Small intestine (tissue), 7 donors: ENCODE results near the gene INAFM2. TPM values are rescaled to one million over a fixed set of nuclear protein-coding genes. Genes with fewer than 3 reads are reported as not detected.

Experiments used
- DNase-seq, 2 donors: peaks; one replicate each; pipeline versions ENCODE4 v3.0.0 to v3.0.0-alpha.2; 2013
- FAIRE-seq: peaks from 2 replicates; lab custom pipeline; 2012; peaks lifted over from hg19 to GRCh38; lab: Jason Lieb, UNC
- H3K27ac ChIP-seq, 3 donors: one replicate each; pipeline ENCODE4 v1.5.1; 2013; ENCODE audit warnings: low read length in 2 of 3, mild to moderate bottlenecking in 2 of 3, control low read depth in 1 of 3, inconsistent platforms in 1 of 3, low read depth in 1 of 3, moderate library complexity in 1 of 3
- H3K27me3 ChIP-seq, 3 donors: one replicate each; pipeline ENCODE4 v1.6.1; 2013; ENCODE audit warnings: low read length in 3 of 3, inconsistent platforms in 1 of 3; ENCODE audit not compliant: control insufficient read depth in 3 of 3, insufficient read depth in 3 of 3
- H3K36me3 ChIP-seq, 3 donors: one replicate each; pipeline ENCODE4 v1.6.1; 2013; ENCODE audit warnings: low read length in 3 of 3, inconsistent platforms in 1 of 3, low read depth in 1 of 3, mild to moderate bottlenecking in 1 of 3, moderate library complexity in 1 of 3; ENCODE audit not compliant: control insufficient read depth in 3 of 3, insufficient read depth in 2 of 3
- H3K4me1 ChIP-seq, 3 donors: one replicate each; pipeline ENCODE4 v1.6.1; 2013; ENCODE audit warnings: low read length in 2 of 3, inconsistent platforms in 1 of 3, low read depth in 1 of 3, mild to moderate bottlenecking in 1 of 3, moderate library complexity in 1 of 3; ENCODE audit not compliant: control insufficient read depth in 3 of 3, insufficient read depth in 2 of 3
- H3K4me3 ChIP-seq, 3 donors: one replicate each; pipeline ENCODE4 v1.5.1; 2013; ENCODE audit warnings: low read length in 3 of 3, control low read depth in 1 of 3, inconsistent platforms in 1 of 3, low read depth in 1 of 3, mild to moderate bottlenecking in 1 of 3, moderate library complexity in 1 of 3
- H3K9me3 ChIP-seq, 2 donors: one replicate each; pipeline ENCODE4 v1.6.1; 2013; ENCODE audit warnings: low read depth in 1 of 2, low read length in 1 of 2; ENCODE audit not compliant: control insufficient read depth in 2 of 2, insufficient read depth in 1 of 2
- WGBS, 3 donors: extraction: QIAGEN DNeasy Blood & Tissue Kit; methylation state at CpG; one replicate each; pipeline ENCODE4 v1.1.7; 2013; 5-methylcytosine and 5-hydroxymethylcytosine counted together
- polyA plus RNA-seq, 4 donors: library from polyadenylated mRNA; stranded (reverse) in 3 of 4; unstranded in 1 of 4; fragments of 200-250 nt in 3 of 4; fragments of 120-200 nt in 1 of 4; gene quantifications; one replicate each; pipeline versions ENCODE4 v1.2.1 to v1.2.3, GENCODE V29; 2013
- donor health status: healthy with polysubstance abuse.
- donor health status: control.
- donor health status: control.
- donor health status: Bipolar disorder and iron deficiency.
- donor health status: healthy.

Gene INAFM2
- polyA plus RNA-seq, 4 donors, result 4.7 to 10.6 (median 6.5) TPM

DNA sequence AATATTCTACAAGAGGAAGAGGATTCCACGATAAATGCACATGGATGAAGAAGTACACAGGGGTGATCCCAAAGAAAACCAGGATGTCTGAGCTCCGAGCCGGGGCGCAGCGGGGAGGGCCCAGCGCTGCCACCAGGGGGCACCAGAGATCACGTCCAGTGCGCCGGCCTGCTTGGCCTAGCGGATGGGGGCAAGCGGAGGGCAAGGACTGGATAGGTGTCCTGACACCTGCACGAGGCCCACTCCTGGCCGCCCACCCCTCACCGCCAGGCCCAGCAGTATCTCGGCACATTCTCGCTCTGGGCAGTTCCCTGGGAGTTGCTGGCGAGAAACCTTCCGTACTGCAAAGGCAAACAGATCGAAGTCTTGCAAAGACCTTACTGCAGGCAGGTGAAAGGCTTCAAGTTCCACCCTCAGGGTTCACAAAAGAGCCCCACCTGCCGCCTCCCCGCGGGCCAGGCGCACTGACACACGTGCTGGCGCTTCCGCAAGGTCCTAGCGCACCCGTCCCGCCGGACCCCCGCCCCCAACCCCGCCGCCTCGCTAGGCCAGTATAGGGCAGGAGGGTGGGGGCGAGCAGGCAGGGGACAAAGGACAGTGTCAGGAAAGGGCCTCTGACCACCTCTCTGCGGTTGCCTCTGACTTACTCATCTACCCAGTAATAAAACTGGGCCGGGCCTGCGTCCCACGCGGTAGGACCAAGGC lies 43.9 kb upstream of the INAFM2 start:
- Histone ChIP-seq H3K27me3 (peaks cover 9 to 58% (median 32%) of the 10 kb centered on the region in 3 donors), H3K36me3 (peaks cover 0 to 20% (median 0%) of the 10 kb centered on the region in 3 donors), H3K4me3 (no peak overlapping the region), H3K27ac (no peak overlapping the region), H3K9me3 (peaks cover 0 to 2% of the 10 kb centered on the region in 2 donors), H3K4me1 (peaks cover 0 to 28% (median 0%) of the 10 kb centered on the region in 3 donors)
- peak; percentile 58 to 83 for DNase-seq
- 3 to 19% (median 18%) methylated on average over 30 to 40 of the region's 40 CpGs for WGBS, 3 donors
- no peak for FAIRE-seq

DNA sequence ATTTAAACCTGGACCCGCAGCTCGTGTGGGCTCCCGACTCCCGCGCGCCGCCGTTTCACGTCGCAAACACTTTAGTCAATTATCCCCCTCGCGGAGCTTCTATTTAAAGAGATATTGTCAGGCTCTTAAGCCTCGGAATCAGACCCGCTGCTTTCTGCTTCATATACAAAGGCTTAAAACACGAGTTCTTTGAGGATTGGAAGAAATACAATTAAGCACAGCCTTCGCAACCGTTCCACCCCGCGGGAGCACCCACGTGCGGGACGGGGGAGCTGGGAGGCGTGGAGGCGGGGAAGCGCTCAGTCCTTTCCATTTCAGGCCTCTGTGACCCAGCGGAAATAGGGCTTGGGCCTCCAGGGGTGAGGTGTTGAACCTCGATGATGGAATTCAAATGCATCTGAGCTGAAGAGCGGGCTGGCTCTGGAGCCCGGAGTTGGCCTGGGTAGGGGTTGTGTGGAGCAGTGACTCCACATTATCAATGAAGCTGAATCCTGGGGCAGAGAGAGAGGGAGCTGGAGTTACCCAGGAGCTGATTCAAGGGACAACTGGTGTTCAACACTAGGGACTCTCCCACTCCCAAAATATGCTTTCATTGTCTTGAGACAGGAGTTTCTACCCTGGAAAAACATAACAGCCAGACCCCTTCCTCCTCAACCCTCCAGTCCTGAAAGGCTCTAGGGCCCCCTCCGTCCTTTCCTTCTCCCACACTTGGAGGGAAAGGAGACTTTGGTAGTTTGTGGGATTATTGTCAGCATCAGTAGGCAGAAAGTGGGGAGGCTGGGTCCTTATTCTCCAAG lies 43.0 kb upstream of the INAFM2 start:
- Histone ChIP-seq H3K27ac (no peak overlapping the region), H3K4me1 (peaks cover 0 to 28% (median 0%) of the 10 kb centered on the region in 3 donors), H3K27me3 (peaks cover 9 to 66% (median 32%) of the 10 kb centered on the region in 3 donors), H3K9me3 (peaks cover 0 to 2% of the 10 kb centered on the region in 2 donors), H3K36me3 (peaks cover 0 to 19% (median 0%) of the 10 kb centered on the region in 3 donors), H3K4me3 (no peak overlapping the region)
- 19 to 48% (median 43%) methylated on average over 30 of the region's 30 CpGs for WGBS, 3 donors
- FAIRE-seq (no peak), DNase-seq (no peak)

DNA sequence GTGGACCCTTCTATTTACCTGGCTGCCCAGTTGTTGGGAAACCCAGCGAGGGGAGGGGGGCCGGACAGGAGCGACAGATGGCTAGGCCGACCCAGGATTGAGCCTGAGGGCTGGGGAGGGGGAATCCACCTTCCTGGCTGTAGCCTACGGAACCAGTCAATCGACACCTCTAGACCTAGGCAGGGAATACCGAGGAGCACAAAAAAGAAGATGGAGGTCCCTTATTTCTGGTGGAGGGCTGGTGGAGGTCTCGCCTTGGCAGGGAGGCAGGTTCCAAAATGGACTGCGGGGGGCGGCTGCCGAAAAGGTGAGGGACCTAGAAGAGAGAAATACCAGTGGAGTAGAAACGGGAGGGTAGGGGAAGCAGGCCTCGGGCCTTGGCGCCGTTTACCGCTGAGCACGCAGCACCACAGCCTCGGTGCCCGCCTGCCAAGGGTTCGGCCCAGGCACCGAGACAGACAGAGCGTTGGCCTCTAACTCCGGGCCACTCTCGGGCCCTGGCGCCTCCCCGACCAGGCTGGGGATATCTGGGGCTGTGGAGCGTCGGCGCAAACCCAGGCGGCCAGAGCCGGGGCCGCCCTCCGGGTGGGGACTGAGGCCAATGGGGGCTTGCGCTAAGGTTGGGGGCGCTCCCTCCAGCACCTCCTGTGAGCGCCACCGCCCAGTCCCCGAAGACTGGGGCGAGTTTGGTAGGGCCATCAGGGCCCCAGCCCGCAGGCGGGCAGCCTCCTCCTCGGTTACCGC lies 42.3 kb upstream of the INAFM2 start:
- 40 to 63% (median 46%) methylated on average over 35 to 43 of the region's 43 CpGs for WGBS, 3 donors
- Histone ChIP-seq H3K36me3 (peaks cover 0 to 14% (median 0%) of the 10 kb centered on the region in 3 donors), H3K9me3 (peaks cover 0 to 2% of the 10 kb centered on the region in 2 donors), H3K4me3 (peak overlapping the region in 1 of 3 donors; percentile 48), H3K27me3 (peaks cover 9 to 74% (median 32%) of the 10 kb centered on the region in 3 donors), H3K27ac (no peak overlapping the region), H3K4me1 (peaks cover 0 to 28% (median 0%) of the 10 kb centered on the region in 3 donors)
- DNase-seq, result no peak
- no peak for FAIRE-seq

DNA sequence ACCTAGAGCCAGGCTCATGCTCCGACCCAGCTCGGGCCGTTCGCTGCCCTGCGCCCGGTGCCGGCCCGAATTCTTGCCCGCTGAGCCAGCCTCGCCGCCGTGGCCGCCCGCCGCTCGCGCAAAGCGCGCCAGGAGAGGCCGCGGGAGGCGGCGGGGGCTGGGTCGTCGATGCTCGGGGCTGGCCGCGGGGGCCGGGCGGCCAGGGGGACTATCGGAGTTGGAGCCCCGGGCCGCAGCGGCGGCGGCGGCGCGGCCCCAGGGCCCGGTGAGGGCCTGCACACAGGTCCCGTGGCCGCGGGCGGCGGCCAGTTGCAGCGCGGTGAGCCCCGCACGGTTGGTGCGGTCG lies 41.7 kb upstream of the INAFM2 start:
- 4 to 9% (median 5%) methylated on average over 30 to 51 of the region's 51 CpGs for WGBS, 3 donors
- peaks cover 9 to 79% (median 32%) of the 10 kb centered on the region in 3 donors for H3K27me3 ChIP-seq
- no peak for DNase-seq
- peak overlapping the region in 1 of 3 donors; percentile 48 for H3K4me3 ChIP-seq
- no peak for FAIRE-seq
- H3K9me3 ChIP-seq, result peaks cover 0 to 2% of the 10 kb centered on the region in 2 donors
- peaks cover 0 to 10% (median 0%) of the 10 kb centered on the region in 3 donors for H3K36me3 ChIP-seq
- H3K27ac ChIP-seq, result no peak overlapping the region
- peaks cover 0 to 28% (median 0%) of the 10 kb centered on the region in 3 donors for H3K4me1 ChIP-seq

DNA sequence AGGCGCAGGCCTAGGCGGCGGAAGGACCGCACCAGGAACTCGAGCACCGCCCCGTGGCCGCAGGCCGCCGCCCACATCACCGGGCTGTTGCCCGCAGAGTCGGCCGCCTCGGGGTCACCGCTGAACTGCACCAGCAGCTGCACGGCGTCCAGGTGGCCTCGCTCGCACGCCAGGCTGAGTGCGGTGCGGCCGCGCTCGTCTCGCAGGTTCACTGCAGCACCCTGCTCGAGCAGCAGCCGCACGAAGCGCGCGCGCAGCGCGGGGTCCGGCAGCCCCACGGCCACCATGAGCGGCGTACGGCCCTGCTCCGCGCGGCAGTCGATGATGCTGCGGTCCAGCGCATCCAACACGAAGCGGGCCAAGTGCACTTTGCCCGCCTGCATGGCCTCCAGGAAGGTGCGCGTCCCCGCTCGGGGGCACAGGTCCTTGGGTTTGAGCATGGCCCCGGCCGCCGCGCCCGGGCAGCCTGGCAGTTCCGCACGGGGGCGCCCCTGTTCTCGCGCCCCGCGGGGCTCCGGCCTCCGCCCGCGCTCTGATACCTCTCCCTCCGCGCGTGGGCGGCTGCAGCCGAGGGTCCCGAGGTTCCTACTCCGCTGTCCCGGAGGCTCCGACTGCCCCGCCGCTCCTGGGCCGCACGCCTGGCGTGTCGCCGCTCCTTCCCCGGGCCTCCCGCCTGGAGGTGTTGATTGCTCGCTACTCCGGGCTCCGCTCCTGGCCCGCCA lies 41.2 kb upstream of the INAFM2 start:
- DNase-seq, result peak; percentile 69 to 76
- Histone ChIP-seq H3K36me3 (peaks cover 0 to 7% (median 0%) of the 10 kb centered on the region in 3 donors), H3K4me1 (peaks cover 0 to 28% (median 0%) of the 10 kb centered on the region in 3 donors), H3K27ac (no peak overlapping the region), H3K4me3 (peak overlapping the region in 2 of 3 donors; percentile 18 to 48), H3K27me3 (peaks cover 9 to 81% (median 32%) of the 10 kb centered on the region in 3 donors), H3K9me3 (peaks cover 0 to 2% of the 10 kb centered on the region in 2 donors)
- 0 to 1% (median 1%) methylated on average over 61 to 92 of the region's 92 CpGs for WGBS, 3 donors
- no peak for FAIRE-seq

DNA sequence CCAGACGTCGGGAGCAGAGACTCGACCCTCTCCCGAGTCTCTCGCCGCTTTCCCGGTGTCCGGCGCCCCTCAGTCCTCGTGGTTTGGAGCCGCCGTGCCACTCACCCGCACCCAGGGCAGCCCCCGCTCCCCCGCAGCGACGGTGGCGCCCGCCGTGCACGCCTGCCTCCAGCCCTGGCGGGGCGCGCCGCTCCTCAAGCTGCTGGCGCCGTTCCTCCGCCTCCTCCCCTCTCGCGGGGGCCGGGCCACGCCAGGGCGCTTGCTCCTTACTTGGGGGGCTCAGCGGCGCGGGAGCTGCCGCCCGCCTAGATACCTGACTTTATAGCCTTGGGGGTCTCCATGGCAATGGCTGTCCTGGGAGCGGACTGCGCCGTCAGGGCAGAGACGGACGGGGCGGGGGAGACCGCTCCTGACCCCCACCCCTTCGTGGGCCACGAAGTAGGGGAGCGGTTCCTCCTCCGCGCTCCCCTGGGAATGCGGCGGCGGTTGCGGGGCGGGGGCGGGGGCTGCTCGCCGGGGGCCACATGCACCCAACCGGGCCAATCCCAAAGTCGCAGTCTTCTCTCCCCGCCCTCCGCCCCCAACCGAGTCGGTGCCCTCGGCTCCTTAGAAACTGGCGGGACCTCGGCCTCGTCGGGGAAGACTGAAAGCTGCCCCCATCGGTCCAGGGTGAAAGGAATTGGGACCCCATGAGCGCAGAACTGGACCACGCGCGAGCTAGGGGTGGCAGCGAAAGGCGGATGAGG lies 40.5 kb upstream of the INAFM2 start, which contains the start of gene ANKRD63:
TSS of gene ANKRD63 (minus strand) at position 196 of the 746 bp plus-strand sequence. CDS start 478 bp downstream, outside the sequence.
- Histone ChIP-seq H3K27ac (no peak within 1 kb of the TSS), H3K36me3 (peaks cover 0 to 4% (median 0%) of the 10 kb centered on the region in 3 donors), H3K4me1 (peaks cover 0 to 28% (median 0%) of the 10 kb centered on the region in 3 donors), H3K4me3 (peak within 1 kb of the TSS in 2 of 3 donors; percentile 18 to 48), H3K9me3 (peaks cover 0 to 2% of the 10 kb centered on the region in 2 donors), H3K27me3 (peaks cover 9 to 81% (median 28%) of the 10 kb centered on the region in 3 donors)
- DNase-seq (no peak), FAIRE-seq (no peak)
- WGBS, 3 donors, result 2 to 4% (median 3%) methylated on average over 63 to 76 of the region's 76 CpGs

DNA sequence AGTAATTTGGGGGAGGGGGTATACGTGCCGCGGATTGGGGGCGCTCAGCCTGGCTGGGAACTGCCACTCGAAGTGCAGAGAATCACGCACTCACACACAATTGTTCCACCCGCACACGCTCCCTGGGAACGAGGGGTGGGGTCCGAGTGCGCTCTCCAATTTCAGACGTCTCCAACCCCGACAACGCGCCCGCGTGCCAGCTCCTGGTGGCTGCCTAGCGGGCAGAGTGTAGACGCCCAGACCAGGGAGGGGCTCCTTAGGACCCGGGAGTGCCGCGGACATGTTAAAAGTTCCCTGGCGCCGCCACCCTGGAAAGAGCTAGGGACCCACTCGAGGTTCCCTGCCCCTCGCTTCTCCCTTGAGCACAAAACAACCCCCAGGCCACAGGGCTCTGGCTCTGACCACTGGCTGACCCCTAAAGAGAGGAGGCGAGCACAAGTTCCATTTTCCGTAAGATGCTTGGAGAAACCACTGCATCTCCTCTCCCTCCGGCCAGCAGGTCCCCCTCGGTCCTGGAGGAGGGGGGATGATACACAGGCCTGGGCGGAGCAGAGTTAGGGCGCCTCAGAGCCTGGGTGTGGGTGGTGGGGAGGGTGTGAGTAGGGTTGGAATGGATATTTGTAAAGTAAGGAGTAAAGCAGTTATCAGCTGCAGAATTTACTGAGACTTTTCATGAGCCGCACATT lies 39.7 kb upstream of the INAFM2 start:
- H3K4me3 ChIP-seq, result no peak overlapping the region
- no peak overlapping the region for H3K27ac ChIP-seq
- H3K9me3 ChIP-seq, result peaks cover 0 to 2% of the 10 kb centered on the region in 2 donors
- peaks cover 0 to 4% (median 0%) of the 10 kb centered on the region in 3 donors for H3K36me3 ChIP-seq
- FAIRE-seq (no peak), DNase-seq (no peak)
- H3K27me3 ChIP-seq, result peaks cover 9 to 79% (median 26%) of the 10 kb centered on the region in 3 donors
- H3K4me1 ChIP-seq, result peaks cover 0 to 28% (median 0%) of the 10 kb centered on the region in 3 donors
- 22 to 29% (median 27%) methylated on average over 33 of the region's 33 CpGs for WGBS, 3 donors
